GM12865 (cell line): ENCODE measurements around the gene CHRNA4.

Source experiments
- DNase-seq: peaks from one replicate; pipeline ENCODE4 v3.0.0; 2010; ENCODE audit warnings: low read depth
- H3K4me3 ChIP-seq: 2 replicates; pipeline ENCODE4 v1.5.1; 2011; ENCODE audit warnings: mild to moderate bottlenecking, low read depth, low read length, control low read depth
- CTCF ChIP-seq: IDR thresholded peaks from 2 replicates; pipeline ENCODE4 v1.5.1; 2011; ENCODE audit warnings: low read length, control low read depth, low read depth, inconsistent platforms; ENCODE audit not compliant: insufficient read depth; ENCODE audit errors: missing control alignments

The CHRNA4 gene

GRCh38 chr20:63296531-63297299 lies 64.4 kb downstream of the CHRNA4 start:
- H3K4me3 ChIP-seq: no peak overlapping the region
- TF ChIP-seq CTCF: no peak
- DNase-seq: no peak

GRCh38 chr20:63295846-63296245 lies 65.3 kb downstream of the CHRNA4 start:
- TF ChIP-seq CTCF: no peak
- no peak overlapping the region for H3K4me3 ChIP-seq
- no peak for DNase-seq

GRCh38 chr20:63295422-63295821 lies 65.7 kb downstream of the CHRNA4 start:
- no peak overlapping the region for H3K4me3 ChIP-seq
- no peak for TF ChIP-seq CTCF
- no peak for DNase-seq

GRCh38 chr20:63295018-63295417 lies 66.1 kb downstream of the CHRNA4 start:
- no peak for DNase-seq
- no peak overlapping the region for H3K4me3 ChIP-seq
- no peak for TF ChIP-seq CTCF

- H3K4me3 ChIP-seq: no peak overlapping the region
- TF ChIP-seq CTCF: no peak
- DNase-seq: no peak
These were observed 66.6 kb downstream of the CHRNA4 start for GRCh38 chr20:63294536-63294900.

GRCh38 chr20:63293871-63294535 lies 67.1 kb downstream of the CHRNA4 start:
- no peak for DNase-seq
- no peak overlapping the region for H3K4me3 ChIP-seq

More at GRCh38 chr20:63293871-63294535, 67.1 kb downstream of the CHRNA4 start:
- TF ChIP-seq CTCF: no peak
